Urinary bladder (tissue), 4 donors: Measurements from ENCODE around the gene RNFT2. TPM values are rescaled to one million over a fixed set of nuclear protein-coding genes. Genes with fewer than 3 reads are reported as not detected.

Experiments
- DNase-seq: peaks from one replicate; pipeline ENCODE4 v3.0.0-alpha.2; 2015; ENCODE audit errors: extremely low spot score
- H3K27ac ChIP-seq: one replicate; pipeline ENCODE4 v1.5.1; 2013; ENCODE audit warnings: low read depth, mild to moderate bottlenecking, moderate library complexity
- H3K36me3 ChIP-seq: one replicate; pipeline ENCODE4 v1.6.1; 2013; ENCODE audit warnings: mild to moderate bottlenecking, moderate library complexity; ENCODE audit not compliant: insufficient read depth
- H3K4me1 ChIP-seq: one replicate; pipeline ENCODE4 v1.6.1; 2013; ENCODE audit warnings: mild to moderate bottlenecking, moderate library complexity; ENCODE audit not compliant: insufficient read depth
- H3K4me3 ChIP-seq: one replicate; pipeline ENCODE4 v1.5.1; 2013; ENCODE audit warnings: low read depth, low read length
- WGBS: extraction: QIAGEN DNeasy Blood & Tissue Kit; methylation state at CpG from one replicate; pipeline ENCODE4 v1.1.7; 2013; 5-methylcytosine and 5-hydroxymethylcytosine counted together
- polyA plus RNA-seq: library from polyadenylated mRNA; stranded (reverse); fragments of 200-250 nt; gene quantifications from one replicate; pipeline ENCODE4 v1.2.3, GENCODE V29; 2013
- total RNA-seq: library from RNA; depleted of rRNA; stranded (reverse); fragments of >200 nt; gene quantifications from one replicate; pipeline ENCODE4 v1.2.3, GENCODE V29; 2014
- donor health status: healthy with polysubstance abuse.
- donor health status: healthy.

RNFT2 gene
- total and polyA plus RNA-seq, 2 donors = 0.35 to 1.1 TPM

- no peak for DNase-seq
- Histone ChIP-seq H3K4me1 (no peaks in the 10 kb centered on the region), H3K4me3 (no peak overlapping the region), H3K27ac (no peak overlapping the region), H3K36me3 (no peaks in the 10 kb centered on the region)
- 63% methylated on average over 2 of the region's 2 CpGs for WGBS
Observed at GRCh38 chr12:116698554-116699075, 39.5 kb upstream of the RNFT2 start.

GRCh38 chr12:116700066-116700465 lies 38.0 kb upstream of the RNFT2 start:
- Histone ChIP-seq H3K36me3 (no peaks in the 10 kb centered on the region), H3K4me1 (no peaks in the 10 kb centered on the region), H3K4me3 (no peak overlapping the region), H3K27ac (no peak overlapping the region)
- WGBS = 84% methylated on average over 6 of the region's 6 CpGs
- no peak for DNase-seq

GRCh38 chr12:116701432-116701831 lies 36.7 kb upstream of the RNFT2 start:
- no peaks in the 10 kb centered on the region for H3K4me1 ChIP-seq
- no peaks in the 10 kb centered on the region for H3K36me3 ChIP-seq
- 96% methylated on average over 4 of the region's 4 CpGs for WGBS
- H3K4me3 ChIP-seq = no peak overlapping the region
- DNase-seq = no peak
- H3K27ac ChIP-seq = no peak overlapping the region

GRCh38 chr12:116703214-116703795 lies 34.8 kb upstream of the RNFT2 start:
- 23% methylated on average over 12 of the region's 12 CpGs for WGBS
- H3K4me1 ChIP-seq = no peaks in the 10 kb centered on the region
- H3K27ac ChIP-seq = no peak overlapping the region
- no peak for DNase-seq
- no peak overlapping the region for H3K4me3 ChIP-seq
- H3K36me3 ChIP-seq = no peaks in the 10 kb centered on the region

GRCh38 chr12:116707751-116708150 lies 30.4 kb upstream of the RNFT2 start:
- WGBS = 92% methylated on average over 9 of the region's 9 CpGs
- no peak overlapping the region for H3K4me3 ChIP-seq
- no peaks in the 10 kb centered on the region for H3K36me3 ChIP-seq
- no peak overlapping the region for H3K27ac ChIP-seq
- peaks cover 2% of the 10 kb centered on the region for H3K4me1 ChIP-seq
- no peak for DNase-seq

- no peak overlapping the region for H3K27ac ChIP-seq
- 25% methylated on average over 26 of the region's 26 CpGs for WGBS
- H3K36me3 ChIP-seq = no peaks in the 10 kb centered on the region
- H3K4me1 ChIP-seq = peaks cover 2% of the 10 kb centered on the region
- DNase-seq = peak; percentile 54
- H3K4me3 ChIP-seq = no peak overlapping the region
Observed at GRCh38 chr12:116708826-116709756, 29.0 kb upstream of the RNFT2 start.

- H3K4me1 ChIP-seq = peaks cover 2% of the 10 kb centered on the region
- no peak overlapping the region for H3K4me3 ChIP-seq
- 67% methylated on average over 10 of the region's 10 CpGs for WGBS
- no peak overlapping the region for H3K27ac ChIP-seq
- DNase-seq = no peak
- H3K36me3 ChIP-seq = no peaks in the 10 kb centered on the region
Observed at GRCh38 chr12:116709768-116710167, 28.3 kb upstream of the RNFT2 start.

GRCh38 chr12:116710370-116711150 lies 27.6 kb upstream of the RNFT2 start:
- DNase-seq = no peak
- peaks cover 2% of the 10 kb centered on the region for H3K4me1 ChIP-seq
- WGBS = 51% methylated on average over 8 of the region's 8 CpGs
- no peak overlapping the region for H3K27ac ChIP-seq
- no peaks in the 10 kb centered on the region for H3K36me3 ChIP-seq
- H3K4me3 ChIP-seq = no peak overlapping the region

GRCh38 chr12:116712458-116713303 lies 25.4 kb upstream of the RNFT2 start:
- no peak for DNase-seq
- Histone ChIP-seq H3K4me3 (no peak overlapping the region), H3K4me1 (peaks cover 2% of the 10 kb centered on the region), H3K27ac (no peak overlapping the region), H3K36me3 (no peaks in the 10 kb centered on the region)
- WGBS = 81% methylated on average over 17 of the region's 17 CpGs

GRCh38 chr12:116713527-116713926 lies 24.6 kb upstream of the RNFT2 start:
- no peak for DNase-seq
- WGBS = 97% methylated on average over 2 of the region's 2 CpGs
- Histone ChIP-seq H3K36me3 (no peaks in the 10 kb centered on the region), H3K4me3 (no peak overlapping the region), H3K27ac (no peak overlapping the region), H3K4me1 (peaks cover 2% of the 10 kb centered on the region)

- Histone ChIP-seq H3K36me3 (no peaks in the 10 kb centered on the region), H3K4me3 (no peak overlapping the region), H3K27ac (no peak overlapping the region), H3K4me1 (no peaks in the 10 kb centered on the region)
- WGBS = 96% methylated on average over 9 of the region's 9 CpGs
- no peak for DNase-seq
Observed at GRCh38 chr12:116714175-116714574, 23.9 kb upstream of the RNFT2 start.

- H3K4me3 ChIP-seq = no peak overlapping the region
- no peak overlapping the region for H3K27ac ChIP-seq
- 56% methylated on average over 27 of the region's 27 CpGs for WGBS
- no peaks in the 10 kb centered on the region for H3K4me1 ChIP-seq
- DNase-seq = no peak
- no peaks in the 10 kb centered on the region for H3K36me3 ChIP-seq
Observed at GRCh38 chr12:116717466-116718437, 20.4 kb upstream of the RNFT2 start.
